HuH-7 (cell line): ENCODE data around the gene FAAH.

ENCODE experiments used
- DNase-seq: peaks from one replicate; pipeline ENCODE4 v3.0.0; 2011; ENCODE audit warnings: low spot score

The FAAH gene

DNA sequence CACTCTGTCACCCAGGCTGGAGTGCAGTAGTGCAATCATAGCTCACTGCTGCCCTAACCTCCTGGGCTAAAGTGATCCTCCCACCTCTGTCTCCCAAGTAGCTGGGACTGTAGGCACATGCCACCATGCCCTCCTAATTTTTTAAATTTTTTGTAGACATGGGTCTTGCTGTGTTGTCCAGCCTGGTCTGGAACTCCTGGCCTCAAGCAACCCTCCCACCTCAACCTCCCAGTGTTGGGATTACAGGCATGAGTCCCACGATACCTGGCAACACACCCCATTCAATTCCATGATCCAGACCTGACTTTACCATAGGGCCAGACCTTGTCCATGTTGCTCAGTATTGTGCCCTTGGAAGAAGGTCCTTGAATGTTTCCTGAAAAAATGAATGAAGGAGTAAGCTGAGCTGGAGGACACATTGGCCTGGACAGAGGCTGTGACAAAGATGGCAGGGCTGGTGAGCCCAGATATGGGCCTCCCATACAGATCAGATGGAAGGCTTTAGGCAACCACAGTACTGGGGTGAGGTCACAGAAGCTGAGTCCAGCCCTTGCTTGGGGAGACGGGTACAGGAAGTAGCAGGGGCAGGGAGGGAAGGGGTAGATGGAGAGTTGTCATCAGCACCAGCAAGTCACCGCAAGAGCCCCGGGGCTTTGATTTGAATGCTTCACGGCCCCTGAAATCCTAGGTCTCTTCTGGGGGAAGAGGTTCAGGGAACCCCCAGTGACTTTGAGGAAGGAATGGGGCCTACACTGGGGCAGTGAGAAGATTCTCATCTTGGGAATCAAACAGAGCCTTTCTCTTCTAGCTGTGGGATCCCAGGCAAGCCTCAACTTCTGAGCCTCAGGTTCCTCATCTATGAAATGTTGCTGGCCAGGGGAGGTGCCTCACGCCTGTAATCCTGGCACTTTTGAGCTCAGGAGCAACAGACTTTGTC lies 55.4 kb downstream of the FAAH start:
- no peak for DNase-seq

DNA sequence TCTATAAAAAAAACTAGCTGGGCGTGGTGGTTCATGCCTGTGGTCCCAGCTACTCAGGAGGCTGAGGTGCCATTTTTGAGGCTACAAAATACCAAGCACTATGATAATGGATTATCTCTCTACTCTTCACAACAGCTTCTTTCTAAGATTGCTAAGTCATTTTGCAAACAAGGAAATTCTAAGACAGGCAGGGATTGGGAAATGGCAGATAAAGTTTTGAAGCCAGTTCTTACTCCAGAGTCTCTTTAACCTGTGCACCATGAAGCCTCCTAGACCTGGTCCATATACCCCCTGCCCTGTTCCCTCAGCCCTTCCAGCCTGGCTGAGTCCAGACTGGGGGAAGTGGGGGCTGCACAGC lies 56.0 kb downstream of the FAAH start:
- no peak for DNase-seq

DNA sequence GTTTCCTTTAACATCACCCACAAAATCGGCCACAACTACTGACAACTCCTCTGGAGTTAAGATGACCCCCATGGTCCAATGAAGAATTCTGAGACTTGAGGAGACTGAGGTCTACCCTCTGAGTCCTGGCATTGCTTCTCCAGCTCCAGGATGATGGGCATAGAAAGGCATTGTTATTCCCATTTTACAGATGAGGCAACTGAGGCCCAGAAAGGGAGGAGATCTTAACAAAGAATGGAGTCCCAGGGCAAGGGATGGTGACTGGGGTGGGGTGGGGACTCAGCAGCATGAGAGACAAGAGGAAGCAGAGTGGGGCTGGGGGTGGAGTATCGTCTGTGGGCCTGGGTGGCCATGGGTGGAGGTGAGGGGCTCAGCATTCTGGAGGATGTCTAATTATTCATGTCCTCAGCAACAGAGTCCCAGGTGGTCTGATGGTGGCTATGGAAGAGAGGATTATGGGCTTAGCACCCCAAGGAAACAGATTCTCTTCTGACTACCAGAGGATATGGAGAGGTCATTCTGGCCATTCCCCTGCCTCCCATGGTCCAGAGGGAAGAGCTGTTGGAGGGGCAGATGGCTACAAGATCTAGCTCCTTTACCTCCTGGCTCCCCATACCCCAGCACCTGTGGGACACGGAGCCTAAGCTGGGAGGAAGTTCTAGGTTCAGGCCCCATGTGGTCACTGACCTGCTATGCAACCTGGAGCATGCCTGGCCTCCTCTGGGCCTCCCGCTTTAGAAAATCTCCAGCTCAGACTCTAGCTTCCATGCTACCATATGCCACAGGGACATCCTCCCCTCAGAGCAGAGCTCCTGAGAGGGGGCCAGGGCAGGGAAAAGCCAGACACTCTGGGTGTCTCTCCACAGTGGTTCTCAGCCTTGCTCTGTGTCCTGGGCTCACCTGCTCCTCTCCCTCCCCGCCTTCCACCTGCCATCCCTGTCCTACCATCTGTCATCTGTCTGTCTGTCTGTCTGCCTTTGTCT lies 58.1 kb downstream of the FAAH start:
- DNase-seq = no peak

DNA sequence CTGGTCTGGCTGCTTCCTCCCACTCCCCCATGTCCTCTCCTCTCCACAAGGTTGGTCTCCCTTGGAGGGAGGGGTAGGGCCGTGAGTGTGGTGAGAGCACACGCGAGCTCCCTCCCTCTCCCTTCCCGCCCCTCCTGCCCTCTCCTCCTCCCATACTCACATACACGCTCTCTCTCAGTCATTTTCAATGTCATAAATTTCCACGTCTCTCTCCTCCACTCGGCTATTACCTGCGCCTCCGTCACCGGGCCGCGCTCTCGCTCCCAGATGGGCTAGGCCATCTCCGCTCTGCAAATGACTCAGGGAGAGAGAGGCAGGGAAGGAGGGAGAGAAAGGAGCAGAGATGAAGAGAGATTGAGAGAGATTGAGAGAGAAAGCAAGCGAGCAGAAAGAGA lies 58.8 kb downstream of the FAAH start:
- DNase-seq = no peak

DNA sequence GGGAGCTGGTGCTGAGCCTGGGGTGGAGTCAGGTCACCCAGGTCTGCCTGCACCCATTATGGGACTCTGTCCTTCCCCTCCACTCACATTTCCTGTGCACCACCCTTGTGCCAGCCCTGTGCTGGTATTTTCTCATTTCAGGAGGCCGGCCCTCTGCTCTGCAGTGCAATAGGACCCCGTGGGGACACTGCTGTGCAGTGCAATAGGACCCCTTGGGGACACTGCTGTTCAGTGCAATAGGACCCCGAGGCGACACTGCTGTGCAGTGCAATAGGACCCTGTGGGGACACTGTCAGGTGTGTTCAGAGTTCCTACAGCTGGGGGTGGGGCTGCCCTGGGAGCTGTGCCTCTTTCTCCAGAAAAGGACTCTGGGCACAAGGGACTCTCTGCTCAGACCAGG lies 59.3 kb downstream of the FAAH start:
- DNase-seq = no peak

DNA sequence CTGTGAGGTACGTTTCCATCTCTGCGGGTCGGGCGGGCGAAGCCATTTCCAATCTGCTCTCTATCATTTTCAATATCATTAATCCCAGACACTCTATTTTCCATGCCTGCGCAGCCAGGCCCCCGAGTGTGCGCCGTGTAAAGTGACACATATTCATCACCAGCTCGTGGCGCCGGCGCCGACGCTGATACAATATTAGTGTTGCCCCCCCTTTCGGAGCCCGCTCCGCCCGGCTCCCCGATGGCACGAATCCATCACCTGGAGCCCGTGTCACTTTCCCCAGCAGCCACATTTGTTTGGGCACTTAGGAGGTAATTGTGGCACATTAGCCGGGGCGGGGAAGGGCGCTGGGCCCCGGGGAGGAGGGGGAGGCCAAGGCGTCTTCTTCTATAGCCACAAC lies 61.8 kb downstream of the FAAH start:
- DNase-seq = no peak

DNA sequence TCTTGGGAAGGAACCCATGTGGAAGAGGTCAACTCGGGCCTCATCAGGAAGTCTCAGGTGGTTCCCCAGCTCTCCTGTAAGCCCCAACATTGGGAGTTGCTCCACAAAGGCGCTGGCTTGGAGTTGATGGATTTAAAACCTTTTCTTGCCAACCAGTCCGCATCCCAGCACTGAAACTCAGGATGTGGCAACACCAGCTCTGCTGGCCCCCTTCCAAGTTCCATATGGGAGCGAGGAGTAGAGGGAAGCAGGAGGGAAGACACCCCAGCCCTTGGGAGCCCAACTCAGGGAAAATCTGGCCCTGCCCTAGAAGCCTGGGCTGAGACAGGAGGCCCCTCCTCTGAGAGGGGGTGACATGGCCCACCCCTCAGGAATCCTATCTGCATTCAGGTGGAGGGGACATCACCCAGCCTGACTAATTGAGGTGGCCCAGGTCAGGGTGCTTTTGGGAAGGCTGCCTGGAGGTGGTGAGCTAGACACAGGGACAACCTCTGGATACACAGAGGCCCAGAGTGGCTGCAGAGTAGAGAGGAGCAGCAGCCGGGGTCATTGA lies 62.4 kb downstream of the FAAH start:
- DNase-seq = no peak

DNA sequence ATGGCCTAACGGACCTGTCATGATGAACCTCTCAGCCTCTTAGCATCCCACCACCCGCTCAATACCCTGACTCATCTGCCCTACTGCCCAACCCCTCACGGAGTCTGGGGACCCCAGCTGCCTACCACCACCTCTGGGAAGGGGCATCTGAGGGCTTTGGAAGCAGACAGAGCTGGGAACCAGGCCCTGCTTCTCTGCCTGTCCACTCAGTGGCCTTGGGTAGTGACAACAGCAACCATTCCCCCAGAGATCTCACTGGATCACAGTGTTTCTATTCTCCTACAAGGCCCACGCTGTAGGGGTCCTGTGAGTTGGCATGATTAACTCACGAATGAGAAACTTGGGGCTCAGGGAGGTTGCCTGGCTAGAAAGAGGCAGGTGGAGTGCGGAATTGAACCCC lies 63.1 kb downstream of the FAAH start:
- DNase-seq = no peak

DNA sequence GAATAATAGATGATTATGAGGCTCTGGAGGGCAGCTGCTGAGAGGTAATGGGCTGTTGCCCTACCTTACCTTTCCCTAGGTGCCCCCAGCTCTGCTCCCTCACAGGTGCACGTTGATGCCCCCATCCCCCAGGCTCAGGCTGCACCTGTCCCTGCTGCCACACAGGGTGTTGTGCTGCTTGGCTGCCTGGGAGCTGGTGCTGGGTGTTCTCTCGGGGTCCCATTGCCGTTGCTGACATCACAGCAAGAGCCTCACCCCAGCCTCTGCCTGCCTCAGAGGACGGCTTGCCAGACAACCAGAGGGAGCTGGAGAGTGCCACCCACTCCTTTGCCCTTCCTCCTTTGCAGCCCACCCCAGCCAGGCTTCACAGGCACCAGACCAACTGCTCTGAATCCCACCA lies 64.1 kb downstream of the FAAH start:
- DNase-seq = no peak

DNA sequence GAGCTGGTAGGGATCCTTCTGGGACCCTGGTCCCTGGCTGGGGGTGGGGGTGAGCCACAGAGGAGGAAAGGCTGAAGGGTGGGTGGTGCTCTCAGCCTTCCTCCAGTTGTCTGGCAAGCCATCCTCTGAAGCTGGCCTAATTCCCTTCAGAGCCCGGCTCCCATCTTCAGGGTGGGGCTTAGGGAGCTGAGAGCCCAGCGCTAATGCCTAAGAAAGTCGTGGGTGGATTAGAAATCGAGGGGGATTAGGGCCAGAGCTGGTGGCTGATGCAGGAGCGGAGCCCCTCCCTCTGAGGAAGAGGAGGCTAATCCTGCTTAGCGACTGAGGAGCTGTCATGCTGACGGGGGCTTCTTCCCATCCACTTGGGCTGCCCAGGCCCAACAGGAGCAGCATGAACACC lies 64.7 kb downstream of the FAAH start:
- DNase-seq = no peak

DNA sequence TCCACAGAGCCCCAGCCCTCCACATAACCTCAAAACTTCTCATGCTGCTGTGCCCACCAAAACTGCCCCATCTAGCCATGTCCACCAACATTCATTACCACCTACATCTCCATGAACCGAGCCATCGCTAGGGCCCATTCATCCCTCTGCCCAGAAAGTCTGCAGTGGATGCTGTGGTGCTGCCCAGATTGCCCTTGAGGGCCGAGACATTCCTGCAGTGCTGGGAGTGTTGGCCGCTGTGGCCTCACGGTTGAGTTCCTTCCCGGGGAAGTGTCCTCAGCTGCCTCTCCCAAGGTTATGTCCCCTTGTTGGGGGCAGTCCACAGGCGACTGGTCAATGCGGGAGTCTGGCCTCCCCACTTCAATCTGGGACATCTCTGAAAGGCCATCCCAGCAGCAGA lies 65.2 kb downstream of the FAAH start:
- DNase-seq = no peak

DNA sequence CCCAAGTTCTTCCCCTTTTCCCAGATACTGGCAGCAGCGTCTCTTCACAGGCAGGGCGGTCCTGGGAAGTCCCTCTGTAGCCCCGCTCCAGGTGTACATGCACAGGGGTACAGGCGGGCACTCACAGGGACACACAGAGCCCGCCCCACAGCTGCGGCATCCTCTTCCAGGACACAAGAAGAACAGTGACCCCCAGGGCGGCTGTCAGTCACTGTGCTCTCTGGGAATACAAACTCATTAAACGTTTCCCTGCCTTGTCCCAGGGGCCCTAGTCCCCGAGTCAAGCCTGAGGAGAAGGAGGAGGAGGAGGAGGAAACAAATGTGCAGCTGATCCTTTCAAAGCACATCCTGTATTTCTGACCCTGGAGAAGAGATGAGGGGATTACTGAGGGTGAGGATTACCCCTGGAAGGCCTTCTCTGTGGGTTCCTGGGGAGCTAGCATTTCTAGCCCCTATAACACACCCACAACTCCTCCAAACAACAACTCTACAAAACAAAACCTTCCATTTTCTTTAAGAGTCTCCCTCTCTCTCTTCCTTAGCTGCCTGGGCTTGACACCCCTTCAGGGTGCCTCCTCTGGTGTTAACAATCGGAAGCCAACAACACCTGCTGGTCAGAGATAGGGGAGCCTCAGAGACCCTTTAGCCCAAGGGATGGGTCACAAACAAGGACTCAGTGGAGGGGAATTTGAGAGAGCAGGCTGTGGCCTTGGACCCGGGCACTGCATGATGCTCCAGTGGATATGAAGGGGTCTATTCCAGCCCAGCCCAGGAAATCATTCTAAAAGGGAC lies 67.1 kb downstream of the FAAH start:
- no peak for DNase-seq

DNA sequence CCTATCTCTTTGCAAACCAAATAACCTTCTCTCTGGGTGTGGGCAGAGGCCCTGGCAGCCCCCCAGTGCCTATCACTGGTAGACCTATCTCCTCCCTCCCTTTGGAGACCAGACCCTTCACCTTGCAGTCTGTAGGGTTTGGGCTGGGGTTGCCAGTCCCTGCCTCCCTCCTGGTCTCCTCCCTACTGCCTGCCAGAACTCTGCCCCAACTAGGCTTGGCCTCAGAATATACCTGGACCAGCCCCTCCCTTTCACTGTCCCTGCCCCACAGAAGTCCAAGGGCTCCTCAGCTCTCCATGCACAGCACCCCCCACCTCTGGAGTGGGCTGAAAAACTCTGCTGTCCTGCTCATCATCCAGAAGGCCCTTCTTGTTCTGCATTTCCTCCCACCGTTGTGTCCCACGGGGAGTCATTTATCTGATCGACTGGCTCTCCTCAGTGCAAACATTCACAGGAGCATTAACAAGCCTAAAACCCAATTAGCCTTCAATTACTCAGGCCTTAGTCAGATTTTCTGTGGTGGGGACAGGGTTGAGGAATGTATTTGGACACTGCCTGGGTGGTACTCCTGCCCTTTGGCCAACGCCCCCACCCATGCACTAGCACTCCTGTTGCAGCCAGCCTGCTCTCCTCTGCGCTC lies 67.8 kb downstream of the FAAH start:
- no peak for DNase-seq
